ENCODE data around the gene ALX1.

DNA sequence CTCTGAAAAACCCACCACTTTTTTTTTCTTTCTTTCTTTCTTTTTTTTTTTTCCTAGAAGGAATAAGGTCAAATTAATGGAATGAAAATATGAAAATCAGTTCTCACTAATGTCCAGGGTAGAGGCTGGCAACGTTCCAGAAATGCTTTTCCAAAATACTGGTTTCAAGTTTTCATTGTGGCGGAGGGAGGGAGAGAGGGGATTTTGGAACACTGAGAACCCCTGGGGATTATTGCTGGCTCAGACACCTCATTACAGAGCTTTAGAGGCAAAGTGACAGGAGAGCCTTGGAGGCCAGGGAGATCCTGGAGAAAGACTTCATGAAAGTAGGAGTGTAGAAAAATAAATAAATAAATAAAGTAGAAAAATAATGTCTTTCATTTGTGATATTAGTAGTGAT lies 45.4 kb downstream of the ALX1 start:
- TF ChIP-seq POLR2AphosphoS5 (IDR thresholded peaks at IDR 0.05; ENCODE audit: borderline replicate concordance, low read depth, low read length) (no peak), EZH2 (IDR thresholded peaks at IDR 0.05) (no peak), FOXP2 (optimal IDR thresholded peaks at IDR 0.05; ENCODE audit: control extremely low read depth, extremely low read length, insufficient read depth) (no peak)
